ENCODE measurements around the gene HTR4.

GRCh38 chr5:148452499-148453193 lies 201.7 kb downstream of the HTR4 start:
- no peak for TF ChIP-seq POLR2AphosphoS5 (IDR thresholded peaks at IDR 0.05)
- no peak for TF ChIP-seq CTCF (IDR thresholded peaks at IDR 0.05)
